Sigmoid colon (tissue), 7 donors: ENCODE data around the gene DHX32. TPM values are rescaled to one million over a fixed set of nuclear protein-coding genes. Genes with fewer than 3 reads are reported as not detected.

Source experiments
- DNase-seq: peaks from one replicate; pipeline ENCODE4 v3.0.0-alpha.2; 2019
- H3K27ac ChIP-seq, 4 donors: fragments of 200-600 bp; sonication (generic); one replicate each; pipeline ENCODE4 v1.5.1; 2016 to 2019; ENCODE audit warnings: mild to moderate bottlenecking in 1 of 4
- H3K27me3 ChIP-seq, 3 donors: fragments of 200-600 bp; sonication (generic); one replicate each; pipeline ENCODE4 v1.5.1; 2019; ENCODE audit warnings: mild to moderate bottlenecking in 1 of 3
- H3K36me3 ChIP-seq, 4 donors: fragments of 200-600 bp; sonication (generic); one replicate each; pipeline ENCODE4 v1.5.1; 2016 to 2019
- H3K4me1 ChIP-seq, 4 donors: fragments of 200-600 bp; sonication (generic); one replicate each; pipeline ENCODE4 v1.5.1; 2017 to 2019
- H3K4me3 ChIP-seq, 4 donors: fragments of 200-600 bp; sonication (generic); one replicate each; pipeline ENCODE4 v1.5.1; 2017 to 2019; ENCODE audit warnings: mild to moderate bottlenecking in 2 of 4, moderate library complexity in 1 of 4
- H3K9me3 ChIP-seq, 4 donors: fragments of 200-600 bp in 3 of 4; sonication (generic) in 3 of 4; one replicate each; pipeline versions ENCODE4 v1.5.1 to v1.6.1; 2013 to 2019
- EP300 ChIP-seq, 4 donors: sonication (generic); formaldehyde crosslinking; IDR thresholded peaks; one replicate each; pipeline ENCODE4 v1.6.1; 2017; ENCODE audit warnings: antibody characterized with exemption in 4 of 4
- POLR2A ChIP-seq, 2 donors: fragments of 450-650 bp; IDR thresholded peaks; one replicate each; pipeline ENCODE4 v1.6.1; 2016; ENCODE audit warnings: antibody characterized with exemption in 2 of 2, mild to moderate bottlenecking in 2 of 2, moderate library complexity in 2 of 2
- POLR2AphosphoS5 ChIP-seq, 4 donors: sonication (generic); formaldehyde crosslinking; IDR thresholded peaks; one replicate each; pipeline ENCODE4 v1.6.1; 2017; ENCODE audit warnings: antibody characterized with exemption in 4 of 4
- WGBS, 2 donors: extraction: QIAGEN DNeasy Blood & Tissue Kit; methylation state at CpG; one replicate each; pipeline ENCODE4 v1.1.7; 2013; 5-methylcytosine and 5-hydroxymethylcytosine counted together
- intact Hi-C: fragments of 100-400 bp; cut with DNase I; formaldehyde crosslinking; loops from one replicate; pipeline ENCODE4 v1.15.1; 2023
- polyA plus RNA-seq, 3 donors: library from polyadenylated mRNA; stranded (reverse); fragments of 200-250 nt; gene quantifications; one replicate each; pipeline ENCODE4 v1.2.3, GENCODE V29; 2013
- total RNA-seq, 4 donors: library from RNA; depleted of rRNA; stranded (reverse); fragments of >200 nt; gene quantifications; one replicate each; pipeline ENCODE4 v1.1.0, GENCODE V29; 2016
- TF ChIP-seq, protein P1 (sequence below), 4 experiments: fragments of 450-650 bp in 3 of 4; fragments of 200-600 bp in 1 of 4; IDR thresholded peaks; one replicate each; pipeline ENCODE4 v1.5.1; 2016 to 2019; ENCODE audit warnings: antibody characterized with exemption in 4 of 4, mild to moderate bottlenecking in 3 of 4, moderate library complexity in 2 of 4
- donor health status: healthy with polysubstance abuse.
- donor health status: Bipolar disorder and iron deficiency.
- donor health status: healthy.

Gene DHX32
- total and polyA plus RNA-seq, 7 donors, result 16.0 to 57.8 (median 22.4) TPM

DNA sequence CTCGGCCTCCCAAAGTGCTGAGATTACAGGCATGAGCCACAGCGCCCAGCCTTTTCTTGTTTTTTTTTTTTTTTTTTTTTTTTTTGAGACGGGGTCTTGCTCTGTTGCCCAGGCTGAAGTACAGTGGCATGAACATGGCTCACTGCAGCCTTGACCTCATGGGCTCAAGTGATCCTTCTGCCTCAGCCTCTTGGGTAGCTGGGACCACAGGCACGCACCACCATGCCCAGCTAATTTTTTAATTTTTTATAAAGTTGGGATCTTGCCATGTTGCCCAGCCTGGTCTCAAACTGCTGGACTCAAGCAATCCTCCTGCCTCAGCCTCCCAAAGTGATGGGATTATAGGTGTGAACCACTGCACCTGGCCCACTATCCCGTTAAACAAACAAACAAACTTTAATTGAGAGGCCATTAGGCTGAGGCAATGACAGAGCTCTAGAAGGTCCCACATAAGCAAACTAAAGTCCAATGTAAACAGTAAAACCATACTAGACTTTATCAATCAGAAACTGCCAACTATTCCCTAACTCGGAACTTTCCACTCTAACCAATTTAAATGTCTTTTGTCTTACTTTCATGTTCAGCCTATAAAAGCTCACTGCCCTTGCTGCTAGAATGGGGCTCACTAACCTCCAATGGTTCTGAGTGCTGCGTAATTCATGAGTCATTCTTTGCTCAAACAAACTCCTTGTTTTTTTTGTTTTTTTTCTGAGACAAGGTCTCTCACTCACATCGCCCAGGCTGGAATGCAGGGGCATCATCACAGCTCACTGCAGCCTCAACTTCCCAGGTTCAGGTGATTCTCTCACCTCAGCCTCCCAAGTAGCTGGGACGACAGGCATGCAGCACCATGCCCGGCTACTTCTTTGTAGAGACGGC lies 1.9 kb downstream of the DHX32 start:
- TF ChIP-seq POLR2AphosphoS5 (IDR thresholded peaks at IDR 0.05), result no peak
- TF ChIP-seq, protein P1, sequence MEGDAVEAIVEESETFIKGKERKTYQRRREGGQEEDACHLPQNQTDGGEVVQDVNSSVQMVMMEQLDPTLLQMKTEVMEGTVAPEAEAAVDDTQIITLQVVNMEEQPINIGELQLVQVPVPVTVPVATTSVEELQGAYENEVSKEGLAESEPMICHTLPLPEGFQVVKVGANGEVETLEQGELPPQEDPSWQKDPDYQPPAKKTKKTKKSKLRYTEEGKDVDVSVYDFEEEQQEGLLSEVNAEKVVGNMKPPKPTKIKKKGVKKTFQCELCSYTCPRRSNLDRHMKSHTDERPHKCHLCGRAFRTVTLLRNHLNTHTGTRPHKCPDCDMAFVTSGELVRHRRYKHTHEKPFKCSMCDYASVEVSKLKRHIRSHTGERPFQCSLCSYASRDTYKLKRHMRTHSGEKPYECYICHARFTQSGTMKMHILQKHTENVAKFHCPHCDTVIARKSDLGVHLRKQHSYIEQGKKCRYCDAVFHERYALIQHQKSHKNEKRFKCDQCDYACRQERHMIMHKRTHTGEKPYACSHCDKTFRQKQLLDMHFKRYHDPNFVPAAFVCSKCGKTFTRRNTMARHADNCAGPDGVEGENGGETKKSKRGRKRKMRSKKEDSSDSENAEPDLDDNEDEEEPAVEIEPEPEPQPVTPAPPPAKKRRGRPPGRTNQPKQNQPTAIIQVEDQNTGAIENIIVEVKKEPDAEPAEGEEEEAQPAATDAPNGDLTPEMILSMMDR (IDR thresholded peaks at IDR 0.05), result no peak
- no peak for TF ChIP-seq POLR2A (IDR thresholded peaks at IDR 0.05)
- WGBS, 2 donors, result 76 to 83% methylated on average over 11 of the region's 11 CpGs
- no peak overlapping the region for H3K27ac ChIP-seq

DNA sequence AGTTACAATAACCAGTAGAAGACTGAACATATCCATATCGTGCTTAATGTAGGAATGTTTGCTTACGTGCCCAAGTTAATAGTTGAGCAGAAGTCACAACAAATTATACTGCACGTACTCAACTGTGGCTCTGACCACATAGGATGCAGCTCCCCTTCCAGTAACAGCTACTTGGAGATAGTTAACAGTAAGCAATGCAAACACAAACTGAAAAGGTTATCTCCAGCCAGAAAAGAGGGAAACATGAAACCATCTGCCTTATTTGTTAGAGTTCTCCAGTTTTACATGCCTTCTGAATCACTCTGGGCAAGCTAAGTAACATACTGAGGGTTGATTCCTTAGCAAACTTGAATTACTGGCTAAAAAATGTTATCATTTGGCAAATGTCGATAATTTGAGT lies 9.8 kb downstream of the DHX32 start:
- Histone ChIP-seq H3K4me3 (no peak overlapping the region), H3K27ac (no peak overlapping the region), H3K27me3 (no peaks in the 10 kb centered on the region), H3K36me3 (peaks cover 0 to 13% (median 6%) of the 10 kb centered on the region in 4 donors), H3K9me3 (peaks cover 0 to under 1% (median 0%) of the 10 kb centered on the region in 4 donors), H3K4me1 (peaks cover 0 to 4% (median 0%) of the 10 kb centered on the region in 4 donors)
- TF ChIP-seq POLR2AphosphoS5 (IDR thresholded peaks at IDR 0.05) (no peak), POLR2A (IDR thresholded peaks at IDR 0.05) (no peak), EP300 (IDR thresholded peaks at IDR 0.05) (no peak)
- TF ChIP-seq, protein P1 (IDR thresholded peaks at IDR 0.05), result no peak
- intact Hi-C loops, result no loop called here
- no peak for DNase-seq
- WGBS, 2 donors, result 75 to 87% methylated on average over 4 of the region's 4 CpGs

More for the DNA sequence above, 1.9 kb downstream of the DHX32 start:
- Histone ChIP-seq H3K36me3 (peaks cover 0 to 7% (median 0%) of the 10 kb centered on the region in 4 donors), H3K4me1 (no peaks in the 10 kb centered on the region), H3K27me3 (no peaks in the 10 kb centered on the region), H3K9me3 (peaks cover 0 to 5% (median 0%) of the 10 kb centered on the region in 4 donors), H3K4me3 (no peak overlapping the region)
- intact Hi-C loops, result no loop called here
- DNase-seq, result no peak

DNA sequence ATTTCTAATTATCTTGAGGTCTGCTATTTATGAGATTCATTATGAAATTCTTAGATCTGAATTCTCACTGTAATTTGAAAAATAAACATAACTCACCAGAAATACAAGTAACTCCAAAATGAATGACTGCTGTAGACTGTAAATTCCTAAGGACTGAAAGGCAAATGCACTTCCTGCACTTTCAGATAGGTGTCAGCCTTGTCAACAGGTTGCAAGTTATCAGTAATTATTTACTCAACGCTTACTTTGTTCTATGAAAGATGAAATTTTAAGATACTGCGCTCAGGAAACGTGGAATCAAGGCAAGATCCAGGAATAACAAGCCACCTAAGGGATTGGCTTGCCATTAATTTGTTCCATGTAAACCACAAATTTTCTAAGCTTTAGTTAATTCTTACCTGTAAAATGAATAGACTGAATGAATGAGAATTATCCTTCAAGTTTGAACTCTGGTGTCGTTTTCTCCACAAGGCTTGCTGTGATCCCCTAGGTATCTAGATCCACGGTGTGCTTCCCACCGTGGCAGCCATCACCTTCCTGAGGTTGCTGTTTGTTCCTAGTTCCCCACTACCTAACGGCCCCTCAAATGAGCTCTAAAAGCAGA lies 12.6 kb downstream of the DHX32 start:
- peaks cover 0 to 4% (median 0%) of the 10 kb centered on the region in 4 donors for H3K4me1 ChIP-seq
- no peak for DNase-seq
- intact Hi-C loops, result no loop called here
- 37 to 66% methylated on average over 7 of the region's 7 CpGs for WGBS, 2 donors
- H3K27me3 ChIP-seq, result no peaks in the 10 kb centered on the region
- H3K27ac ChIP-seq, result no peak overlapping the region
- no peaks in the 10 kb centered on the region for H3K9me3 ChIP-seq
- TF ChIP-seq POLR2A (IDR thresholded peaks at IDR 0.05), result no peak
- TF ChIP-seq, protein P1 (IDR thresholded peaks at IDR 0.05), result peak; percentile 10 to 74 (median 61)
- H3K36me3 ChIP-seq, result peaks cover 0 to 26% (median 15%) of the 10 kb centered on the region in 4 donors
- no peak overlapping the region for H3K4me3 ChIP-seq

DNA sequence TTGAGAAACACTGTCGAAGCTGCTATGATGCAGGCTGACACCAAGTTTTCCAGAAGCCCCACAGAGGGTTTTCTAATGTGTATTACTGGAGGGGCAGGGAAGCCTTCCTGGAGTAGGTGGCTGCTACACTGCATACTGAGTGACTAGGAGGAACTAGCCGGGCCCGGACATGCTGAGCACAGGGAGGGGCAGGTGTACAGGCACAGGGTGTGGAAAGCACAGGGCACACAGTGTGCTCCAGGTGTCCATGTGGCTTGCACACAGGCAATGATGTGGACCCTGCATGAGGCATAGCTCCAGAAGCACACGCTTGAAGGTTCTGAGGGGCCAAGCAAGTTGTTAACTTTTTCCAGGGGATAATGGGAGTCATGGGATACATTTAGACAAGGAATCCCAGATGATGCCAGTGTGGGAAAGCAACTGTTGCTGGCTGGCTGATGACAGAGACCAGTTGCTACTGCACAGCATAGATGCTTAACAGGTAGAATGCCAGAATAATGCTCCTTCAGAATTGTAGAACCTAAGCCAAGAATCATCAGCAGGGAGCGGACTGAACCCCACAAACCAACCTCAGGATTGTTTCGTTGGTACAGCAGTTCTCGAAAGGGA lies 14.6 kb downstream of the DHX32 start:
- Histone ChIP-seq H3K4me3 (no peak overlapping the region), H3K4me1 (no peaks in the 10 kb centered on the region), H3K36me3 (peaks cover 0 to 26% (median 15%) of the 10 kb centered on the region in 4 donors), H3K27ac (no peak overlapping the region), H3K27me3 (no peaks in the 10 kb centered on the region), H3K9me3 (no peaks in the 10 kb centered on the region)
- TF ChIP-seq POLR2A (IDR thresholded peaks at IDR 0.05), result no peak
- TF ChIP-seq, protein P1 (IDR thresholded peaks at IDR 0.05), result no peak
- WGBS, 2 donors, result 83 to 91% methylated on average over 7 of the region's 7 CpGs
- intact Hi-C loops, result loop anchor here (1.0 kb wide), 1 partner anchor 17 kb away; no protein-coding TSS in a partner anchor
- DNase-seq, result no peak
